NCI-H1694 (cell line): ENCODE results near the gene KCNJ4.
"Not testable (repeated sequence)": the region's sequence is repeated elsewhere in the genome, so short reads cannot be mapped to it uniquely, and the experiment has no call there.

Source experiments
- DNase-seq: peaks from one replicate; lab custom pipeline; 2025; lab: John Stamatoyannopoulos, UW

Gene KCNJ4

DNA sequence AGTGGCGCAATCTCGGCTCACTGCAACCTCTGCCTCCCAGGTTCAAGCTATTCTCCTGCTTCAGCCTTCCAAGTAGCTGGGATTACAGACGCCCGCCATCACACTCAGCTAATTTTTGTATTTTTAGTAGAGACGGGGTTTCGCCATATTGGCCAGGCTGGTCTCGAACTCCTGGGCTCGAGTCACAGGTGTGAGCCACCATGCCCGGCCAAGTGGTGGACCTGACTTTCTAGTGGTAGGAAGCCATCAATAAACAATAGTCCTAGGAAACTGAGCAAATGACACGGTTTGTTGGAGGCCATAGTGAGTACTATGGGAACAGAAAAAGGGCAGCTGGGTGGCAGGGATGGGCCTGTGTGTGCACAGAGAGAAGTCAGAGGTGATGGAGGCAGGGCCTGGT lies 15.2 kb upstream of the KCNJ4 start:
- not testable (repeated sequence) for DNase-seq

DNA sequence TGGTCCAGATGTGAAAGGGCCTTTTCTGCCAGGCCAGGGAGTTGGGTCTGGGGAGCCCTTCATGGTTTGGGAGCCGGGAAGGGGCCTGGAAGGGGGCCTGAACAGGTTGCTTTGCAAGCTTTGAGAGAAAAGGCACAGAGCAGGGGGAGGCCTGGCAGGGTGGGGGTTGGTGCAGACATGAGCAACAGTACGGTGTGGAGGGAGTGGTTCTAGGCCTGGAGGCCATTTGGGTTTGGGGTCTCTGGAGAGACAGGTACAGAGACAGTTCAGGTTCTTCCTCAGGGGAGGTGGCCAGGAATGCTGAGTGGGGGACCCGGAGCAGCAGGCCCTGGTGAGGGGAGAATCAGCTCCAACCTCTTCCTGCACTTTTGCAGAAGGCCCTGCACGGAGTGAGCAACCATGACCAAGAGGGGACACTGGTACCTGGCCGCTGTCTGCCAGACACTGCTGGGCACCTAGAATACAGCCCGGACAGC lies 14.3 kb upstream of the KCNJ4 start:
- DNase-seq, result no peak

DNA sequence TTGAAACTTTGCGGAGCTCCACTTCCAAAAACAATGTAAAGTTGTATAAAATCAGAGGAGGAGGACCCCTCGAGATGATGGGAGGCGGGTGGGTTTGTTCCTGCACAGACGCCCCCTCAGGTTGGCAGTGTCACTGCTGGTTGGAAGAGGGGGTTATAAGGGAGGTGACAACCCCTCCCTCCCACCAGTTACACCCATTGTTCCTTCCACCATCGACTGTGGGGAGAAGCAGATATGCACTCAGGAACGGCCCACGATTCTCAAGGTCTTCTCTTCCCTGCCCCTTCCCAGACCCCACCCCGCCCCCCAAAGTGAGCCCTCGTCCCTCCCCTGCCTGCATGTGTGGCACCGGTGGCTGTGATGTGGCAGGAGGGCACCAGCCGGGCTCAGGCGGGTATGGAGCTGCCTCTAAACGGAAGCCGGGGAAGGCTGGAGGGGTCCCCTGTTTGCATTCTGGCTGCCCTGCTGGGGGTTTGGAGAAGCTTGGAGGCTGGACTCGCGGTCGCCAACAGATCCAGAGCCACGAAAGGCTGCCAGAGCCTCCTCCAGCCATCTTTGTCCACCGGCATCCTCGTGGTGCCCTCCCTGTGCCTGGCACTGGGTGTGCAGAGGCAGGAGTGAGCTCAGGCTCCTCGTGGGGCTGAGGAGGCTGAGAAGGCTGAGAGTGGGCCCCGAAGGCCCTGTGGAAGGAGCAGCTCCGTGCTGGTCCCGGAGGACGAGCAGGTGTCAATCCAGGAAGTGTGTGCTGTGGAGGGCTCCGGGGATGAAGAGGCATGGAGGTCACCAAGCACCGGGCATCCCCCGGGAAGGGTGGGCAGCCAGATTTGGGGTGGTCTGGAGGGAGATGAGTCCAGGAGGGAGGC lies 13.7 kb upstream of the KCNJ4 start:
- DNase-seq, result no peak

DNA sequence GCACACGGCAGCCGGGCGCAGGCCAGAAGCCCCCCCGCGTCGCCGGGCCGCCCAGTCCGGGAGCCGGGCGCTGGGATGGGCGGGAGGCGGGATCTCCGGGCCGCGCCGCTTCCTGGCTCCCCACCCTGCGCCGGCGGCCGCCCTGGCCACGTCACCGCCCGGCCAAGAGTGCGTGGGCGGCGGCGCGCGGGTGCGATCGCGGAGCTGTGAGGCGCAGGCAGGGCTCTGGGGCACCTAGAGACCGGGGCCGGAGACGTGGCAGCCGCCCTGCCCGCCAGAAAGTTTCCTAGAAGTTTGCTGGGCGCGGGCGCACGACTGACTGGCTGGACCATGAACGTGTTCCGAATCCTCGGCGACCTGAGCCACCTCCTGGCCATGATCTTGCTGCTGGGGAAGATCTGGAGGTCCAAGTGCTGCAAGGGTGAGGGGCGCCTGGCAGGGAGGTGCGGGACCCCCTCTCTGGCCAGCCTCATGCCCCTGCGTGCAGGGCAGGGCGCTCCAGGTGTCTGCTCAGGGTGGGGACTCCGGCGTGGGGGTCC lies 13.0 kb upstream of the KCNJ4 start, which contains the start of gene KDELR3:
Gene KDELR3 (plus strand): TSS at position 193 of the 539 bp plus-strand sequence. CDS start 138 bp downstream, at position 331.
- no peak for DNase-seq

DNA sequence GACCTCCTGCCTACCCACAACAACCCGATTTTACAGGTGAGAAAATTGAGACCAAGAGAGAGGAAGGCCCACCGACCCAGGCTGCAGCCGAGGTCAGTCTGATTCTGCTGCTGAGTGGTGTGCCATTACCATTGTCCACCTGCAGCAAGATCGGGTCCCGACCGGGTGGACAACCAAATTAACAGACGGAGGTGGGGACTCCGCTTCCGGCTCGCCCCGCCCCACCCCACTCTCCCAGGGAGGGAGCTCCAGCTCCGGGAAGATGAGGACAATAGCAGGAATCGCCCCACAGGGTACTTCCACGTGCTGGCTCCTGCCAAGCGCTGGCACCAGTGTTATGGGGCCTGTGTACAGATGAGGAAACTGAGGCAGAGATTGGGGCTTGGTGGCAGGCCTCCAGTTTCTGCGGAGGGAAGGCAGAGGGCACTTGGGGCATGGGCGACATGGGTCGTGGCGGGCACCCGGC lies 12.5 kb upstream of the KCNJ4 start:
- no peak for DNase-seq

DNA sequence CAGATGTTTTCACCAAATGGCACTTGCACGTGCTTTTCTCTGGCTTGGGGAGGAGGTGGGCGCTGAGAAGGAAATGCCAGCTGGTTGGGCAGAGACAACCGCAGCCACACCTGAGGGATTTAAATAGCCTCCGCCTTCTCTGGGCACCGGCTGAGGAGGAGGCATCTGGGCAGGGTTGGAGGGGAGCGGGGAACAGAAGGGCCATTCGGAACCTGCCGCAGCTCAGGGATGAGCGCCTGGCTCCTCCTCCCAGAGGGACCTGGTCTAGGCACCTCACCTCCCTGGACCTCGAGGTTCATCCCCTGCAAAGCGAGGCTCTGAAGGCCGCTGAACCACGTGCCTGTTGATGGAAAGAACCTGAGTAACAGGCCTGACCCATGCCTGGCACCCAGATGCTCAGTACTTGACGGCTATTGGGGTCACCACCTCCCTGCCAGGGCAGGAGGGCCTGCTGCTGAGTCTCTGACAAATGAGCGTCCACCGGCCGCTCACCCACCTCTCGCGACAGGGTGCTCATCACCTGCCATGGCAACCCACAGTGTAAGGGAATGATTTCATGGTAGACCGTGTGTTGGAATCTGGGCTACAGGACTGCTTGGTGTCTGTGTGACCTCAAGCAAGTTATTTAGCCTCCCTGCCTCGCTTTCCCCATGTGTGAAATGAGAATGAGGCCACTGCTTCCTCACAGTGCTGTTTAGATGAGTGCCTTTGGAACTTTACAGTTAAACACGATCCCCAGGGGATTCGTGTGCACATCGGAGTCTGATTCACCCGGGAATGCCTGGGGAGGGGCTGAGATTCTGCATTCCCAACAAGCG lies 10.9 kb upstream of the KCNJ4 start:
- DNase-seq, result no peak

DNA sequence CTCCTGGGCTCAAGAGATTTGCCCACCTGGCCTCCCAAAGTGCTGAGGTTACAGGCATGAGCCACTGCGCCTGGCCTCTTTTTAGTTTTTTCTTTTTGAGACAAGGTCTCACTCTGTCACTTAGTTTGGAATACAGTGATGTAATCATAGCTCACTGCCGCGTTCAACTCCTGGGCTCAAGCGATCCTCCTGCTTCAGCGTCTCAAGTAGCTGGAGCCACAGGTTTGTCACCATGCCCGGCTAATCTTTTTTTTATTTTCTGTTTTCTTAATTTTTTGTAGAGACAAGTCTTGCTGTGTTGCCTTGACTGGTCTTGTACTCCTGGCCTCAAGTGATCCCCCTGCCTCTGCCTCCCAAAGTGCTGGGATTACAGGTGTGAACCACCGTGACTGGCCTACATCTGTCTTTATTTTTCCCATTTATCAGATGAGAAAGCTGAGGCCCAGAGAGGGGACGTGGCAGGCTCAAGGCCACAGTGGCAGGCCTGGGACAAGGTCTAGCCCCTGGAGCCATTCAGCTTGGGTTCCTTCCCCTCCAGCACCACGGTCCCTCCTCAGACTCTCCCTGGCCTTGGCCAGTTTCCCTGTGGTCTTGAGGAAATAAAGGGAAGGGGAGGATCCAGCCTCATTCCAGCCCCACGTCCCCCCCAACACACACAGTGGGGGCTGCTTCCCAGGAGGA lies 10.1 kb upstream of the KCNJ4 start:
- DNase-seq, result no peak

DNA sequence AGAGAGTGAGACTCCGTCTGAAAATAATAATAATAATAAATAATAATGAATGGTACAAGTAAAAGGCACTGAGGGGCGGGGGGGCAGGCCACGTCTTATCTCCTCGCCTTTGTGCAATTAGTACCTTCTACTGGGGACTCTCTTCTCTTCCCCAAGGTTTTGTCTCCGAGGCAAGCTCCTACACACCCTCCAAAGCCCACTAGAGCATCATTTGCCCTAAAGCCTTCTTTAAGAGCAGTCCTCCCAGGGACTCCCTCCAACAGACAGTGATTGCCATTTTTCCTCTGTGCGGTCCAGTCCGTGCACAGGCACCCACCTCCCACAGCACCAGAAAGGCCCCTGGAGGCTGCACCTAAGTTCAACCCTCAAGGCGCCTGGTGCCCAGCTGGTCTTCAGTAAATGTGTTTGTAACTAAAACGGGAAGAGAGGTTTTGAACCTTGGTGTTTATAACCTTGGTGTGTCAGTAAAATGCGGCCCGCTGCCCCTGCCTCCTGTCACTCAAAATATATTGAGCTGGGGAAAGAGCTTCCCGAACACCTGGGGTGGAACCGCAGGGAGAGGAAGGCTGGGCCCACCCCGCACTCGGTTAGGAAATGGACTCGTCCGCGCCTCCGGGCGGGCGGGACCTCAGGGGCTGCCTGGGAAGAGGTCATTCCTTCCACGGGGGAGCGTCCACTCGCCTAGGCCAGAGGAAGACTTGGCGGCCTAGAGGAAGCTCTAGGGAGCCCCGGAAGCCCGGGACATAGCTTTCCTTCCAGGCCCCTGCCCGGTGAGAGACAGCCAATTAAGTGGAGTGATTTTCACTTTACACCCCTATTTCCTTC lies 8.2 kb upstream of the KCNJ4 start:
- DNase-seq, result no peak

DNA sequence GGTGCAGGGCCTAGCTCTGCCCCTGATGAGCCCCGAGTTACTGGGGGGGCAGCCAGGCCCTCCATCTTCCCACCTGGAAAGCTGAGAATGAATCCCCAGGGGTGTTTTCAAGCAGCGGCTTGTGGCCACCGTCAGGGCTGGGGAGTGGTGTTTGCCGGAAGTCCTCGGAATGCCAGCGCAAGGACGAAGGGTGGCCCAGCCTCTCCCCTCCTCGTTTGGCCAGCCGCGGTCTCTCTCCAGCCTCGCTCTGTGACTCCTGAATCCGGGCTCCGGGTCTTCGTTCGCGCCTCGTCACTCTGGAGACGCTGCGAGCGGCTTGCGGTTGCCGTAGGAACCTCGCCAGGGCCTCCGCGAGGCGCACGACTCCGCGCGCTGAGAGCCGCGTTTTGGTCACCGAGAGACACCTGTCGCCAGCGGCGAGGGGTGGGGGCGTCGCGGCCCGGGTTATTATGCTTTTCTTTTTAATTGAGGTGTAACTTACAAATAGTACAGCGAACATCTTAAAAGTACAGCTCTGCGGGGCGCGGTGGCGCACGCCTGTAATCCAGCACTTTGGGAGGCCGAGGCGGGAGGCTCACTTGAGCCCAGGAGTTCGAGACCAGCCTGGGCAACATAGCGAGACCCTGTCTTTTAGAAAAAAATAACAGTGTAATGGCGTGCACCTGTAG lies 6.5 kb upstream of the KCNJ4 start:
- peak; percentile 23 for DNase-seq

DNA sequence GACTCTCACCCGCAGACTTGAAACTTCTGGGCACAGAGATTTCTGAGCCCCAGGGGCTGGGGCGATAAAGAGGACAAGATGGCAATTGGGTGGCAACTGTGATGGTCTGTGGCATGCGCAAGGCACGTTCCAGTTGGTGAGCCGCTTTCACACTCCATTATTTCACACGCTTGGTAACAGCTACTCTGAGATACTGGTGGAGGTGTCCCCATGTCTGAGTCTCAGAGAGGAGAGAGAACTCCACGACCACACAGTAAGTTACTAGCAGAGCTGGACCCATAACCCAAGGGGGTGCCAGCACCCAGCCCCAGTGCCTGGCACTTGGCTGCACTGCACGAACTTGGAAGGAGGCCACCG lies 6.0 kb upstream of the KCNJ4 start:
- no peak for DNase-seq

DNA sequence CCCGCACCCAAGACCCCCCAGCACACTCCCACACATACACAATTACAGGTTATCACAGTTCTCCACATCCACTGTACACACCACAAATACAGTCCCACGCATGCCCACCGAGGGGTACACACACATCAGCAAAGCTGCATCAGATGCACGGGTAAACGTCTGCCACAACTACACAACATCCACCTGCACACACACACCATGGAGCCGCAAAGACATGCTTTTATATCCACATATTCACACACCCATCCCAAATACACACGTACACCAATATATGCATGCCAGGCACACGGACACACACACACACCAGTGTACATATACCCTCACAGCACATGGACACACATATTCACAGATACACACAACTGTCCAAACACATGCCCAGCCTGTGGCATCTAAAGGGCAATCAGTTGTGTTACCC lies 5.4 kb upstream of the KCNJ4 start:
- DNase-seq, result no peak

DNA sequence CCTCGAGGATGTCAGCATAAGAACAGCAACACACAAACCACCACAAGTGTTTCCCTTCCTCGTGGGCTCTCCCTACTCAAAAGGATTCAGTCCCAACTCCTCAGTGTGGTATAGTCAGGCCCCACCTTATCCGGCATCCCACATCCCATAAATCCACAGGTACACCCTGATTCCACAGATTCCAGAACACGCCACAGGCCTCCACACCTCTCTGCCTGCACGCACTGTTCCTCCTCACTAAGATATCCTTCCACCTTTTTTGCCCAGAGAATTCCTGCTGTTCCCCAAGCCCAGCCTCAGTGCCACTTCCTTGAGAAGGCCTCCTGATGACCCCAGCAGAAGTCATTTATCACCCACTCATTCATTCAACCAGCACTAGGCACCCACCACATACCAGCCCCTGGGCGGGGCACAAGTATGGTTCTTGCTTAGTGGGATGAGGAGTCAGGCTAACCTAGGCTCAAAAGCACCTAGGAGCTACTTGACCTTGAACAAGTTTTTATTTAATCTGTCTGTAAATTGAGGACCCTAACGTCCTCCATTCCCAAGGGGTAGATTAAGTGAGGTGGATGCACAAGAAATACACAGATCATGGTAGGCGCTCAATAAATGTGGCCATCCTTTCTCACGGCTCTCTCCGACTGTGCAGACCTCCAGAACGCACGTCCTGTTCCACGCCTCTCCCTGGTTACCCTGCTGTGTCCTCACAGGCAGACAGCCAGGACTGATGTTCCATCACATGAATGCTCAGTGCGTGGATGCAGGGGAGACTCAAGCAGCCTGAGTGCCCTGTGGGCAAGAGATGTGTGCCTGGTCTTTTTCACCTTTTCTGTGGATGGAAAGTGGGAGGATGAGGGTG lies 2.1 kb upstream of the KCNJ4 start:
- no peak for DNase-seq

DNA sequence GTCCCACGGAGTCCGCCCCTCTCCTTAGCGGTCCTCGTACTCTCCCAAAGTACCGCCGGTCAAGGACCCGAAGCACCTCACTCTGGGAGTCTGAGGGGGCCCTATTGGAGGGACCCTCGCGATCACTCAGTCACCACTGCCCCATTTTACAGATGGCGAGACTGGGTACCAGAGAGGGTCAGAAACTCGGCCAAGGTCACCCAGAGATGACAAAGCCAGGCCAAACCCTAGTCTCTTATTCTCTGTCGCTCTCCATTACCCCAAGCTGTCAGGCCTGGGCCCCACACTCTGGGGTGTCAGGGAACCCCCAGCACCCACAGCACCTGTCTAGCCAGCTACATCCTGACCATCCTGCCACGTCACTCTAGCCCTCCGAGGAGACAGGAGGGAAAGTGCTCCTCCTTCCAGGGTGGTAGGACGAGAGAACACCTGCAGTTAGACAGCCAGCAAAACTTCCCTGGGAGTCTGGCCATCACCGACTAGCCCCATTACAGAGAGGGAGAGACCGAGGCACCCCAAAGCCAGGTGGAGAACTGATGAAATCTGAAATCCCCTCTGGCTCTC lies 1.4 kb upstream of the KCNJ4 start:
- no peak for DNase-seq

DNA sequence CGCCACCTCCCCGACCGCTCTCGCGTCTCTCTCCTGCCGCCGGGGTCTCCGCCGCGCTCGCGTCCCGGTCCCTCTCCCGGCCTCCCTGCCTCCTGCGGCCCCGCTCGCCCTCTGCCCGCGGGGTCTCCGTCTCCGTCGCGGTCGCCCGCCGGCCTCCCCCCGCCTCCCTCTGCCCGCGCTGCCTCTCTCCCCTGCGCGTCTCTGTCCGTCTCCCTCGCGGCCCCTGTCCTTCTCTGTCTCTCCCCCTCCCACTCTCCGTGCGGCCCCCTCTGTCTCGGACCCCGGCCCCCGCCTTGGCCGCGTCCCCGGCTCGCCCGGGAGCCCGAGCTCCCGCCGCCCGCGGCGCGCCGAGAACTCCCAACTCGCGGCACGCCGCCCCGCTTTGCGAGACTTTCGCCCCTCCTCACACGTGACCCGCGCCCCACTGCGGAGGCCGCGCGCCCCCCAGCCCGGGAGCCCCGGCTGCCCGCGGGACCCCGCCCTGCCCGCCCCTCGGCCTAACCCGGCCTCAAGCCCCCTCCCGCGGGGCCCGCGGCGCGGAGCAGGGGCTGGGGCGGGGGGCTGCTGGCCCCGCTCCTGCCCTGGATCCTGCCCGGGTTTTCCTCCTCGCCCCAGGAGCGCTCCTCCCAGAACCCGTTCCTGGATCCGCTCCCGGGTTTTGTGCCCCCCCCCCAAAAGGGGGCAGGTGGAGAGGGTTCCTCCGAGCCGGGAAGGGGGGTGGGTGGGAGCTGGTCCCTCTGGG lies 702 bp upstream of the KCNJ4 start:
- DNase-seq, result no peak

DNA sequence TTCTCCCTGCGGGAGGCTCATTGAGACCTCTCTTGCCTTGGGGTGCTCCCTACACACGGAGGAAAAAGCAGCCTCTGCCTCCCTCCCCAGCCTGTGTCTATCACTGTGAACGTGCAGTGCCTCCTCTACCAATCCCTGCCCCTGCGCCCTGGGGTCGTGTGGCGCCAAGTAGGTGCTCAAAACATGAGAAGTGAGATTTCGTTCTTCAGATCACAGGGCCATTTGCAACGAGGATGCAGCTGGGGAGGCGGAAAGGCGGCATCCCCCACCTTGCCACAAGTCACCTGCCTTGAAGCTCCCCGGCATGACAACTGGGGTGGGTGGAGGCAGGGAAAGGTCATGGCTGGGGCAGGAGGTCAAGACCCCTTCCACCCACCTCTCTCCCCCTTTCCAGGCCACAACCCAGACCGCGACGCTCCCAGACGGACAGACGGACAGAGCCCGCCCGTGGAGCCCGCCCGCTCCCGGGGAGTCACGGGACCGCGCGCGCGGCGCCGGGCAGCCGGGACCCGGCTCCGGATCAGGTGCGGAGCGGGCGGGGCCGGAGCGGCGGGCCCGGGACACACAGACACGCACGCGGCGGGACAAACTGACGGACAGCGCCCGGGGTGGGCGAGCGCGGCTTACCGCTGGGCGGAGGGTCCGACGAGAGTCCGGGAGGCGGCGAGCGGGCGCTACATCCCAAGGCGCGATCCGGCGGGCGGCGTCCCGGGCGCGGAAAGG lies 485 bp downstream of the KCNJ4 start:
- DNase-seq, result no peak

DNA sequence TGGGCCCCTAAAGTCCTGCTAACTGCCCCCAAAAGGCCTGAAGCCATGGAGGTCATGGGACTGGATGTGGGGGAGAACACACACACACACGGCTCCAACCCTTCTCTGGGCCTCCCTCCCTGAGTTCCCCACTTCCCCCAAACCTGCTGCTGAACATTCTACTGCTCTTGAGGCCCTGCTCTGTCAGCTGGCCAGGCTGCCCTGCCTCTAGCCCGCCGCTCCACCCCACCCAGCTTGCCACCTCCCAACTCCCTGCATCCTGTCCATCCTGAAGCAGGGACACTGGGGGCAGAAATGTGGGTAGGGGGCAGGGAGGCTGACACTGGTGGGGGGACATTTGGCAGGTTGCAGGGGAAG lies 1.0 kb downstream of the KCNJ4 start:
- no peak for DNase-seq

DNA sequence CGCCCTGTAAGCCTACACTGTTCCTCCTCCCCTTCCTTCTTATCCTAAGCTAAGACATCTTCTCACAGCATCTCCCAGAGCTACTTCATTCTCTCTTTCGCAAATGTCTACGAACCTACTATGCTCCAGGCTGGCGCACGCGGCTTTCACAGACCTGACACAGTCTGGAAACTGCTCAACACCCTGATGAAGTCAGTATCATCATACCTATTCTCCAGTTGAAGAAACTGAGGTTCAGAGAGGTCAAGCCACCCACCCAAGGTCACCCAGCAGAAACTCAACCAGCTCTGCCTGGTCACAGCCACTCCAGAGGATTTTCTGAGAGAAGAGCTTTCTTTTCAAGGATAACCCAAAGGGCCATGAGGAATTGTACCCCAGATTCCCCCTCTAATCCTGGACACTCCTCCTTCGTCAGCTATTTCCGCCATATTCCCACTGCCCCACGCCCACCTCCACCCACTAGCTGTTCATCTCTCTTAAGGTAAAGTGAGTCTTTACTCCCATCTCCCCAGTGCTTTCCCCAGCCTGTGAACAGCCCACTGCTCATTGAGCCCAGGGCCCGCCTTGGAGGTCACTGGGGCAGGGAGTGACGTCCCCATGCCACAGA lies 1.8 kb downstream of the KCNJ4 start:
- no peak for DNase-seq
